Central memory CD8-positive, alpha-beta T cell (primary cell): Measurements from ENCODE around the gene SELENOO.

Experiments used
- ATAC-seq: fragments of 150-1000 bp; cut with Tn5 transposase; replicated peaks from 2 replicates; pipeline ENCODE4 v1.10.0; 2022; ENCODE audit warnings: mild to moderate bottlenecking, moderate FRiP score, moderate number of reproducible peaks; ENCODE audit not compliant: poor library complexity, severe bottlenecking; ENCODE audit errors: extremely low read depth
- DNase-seq, 2 donors: peaks; one replicate each; pipeline ENCODE4 v3.0.0; 2021; ENCODE audit warnings: low spot score in 2 of 2
- H3K27ac Mint-ChIP-seq: one replicate; pipeline ENCODE4 v1.8.0; 2022; ENCODE audit warnings: low read depth, mild to moderate bottlenecking, moderate library complexity, mixed read lengths
- H3K27me3 Mint-ChIP-seq: one replicate; pipeline ENCODE4 v1.8.0; 2022; ENCODE audit warnings: mixed read lengths
- H3K36me3 Mint-ChIP-seq: one replicate; pipeline ENCODE4 v1.8.0; 2022; ENCODE audit warnings: mild to moderate bottlenecking, moderate library complexity, mixed read lengths; ENCODE audit not compliant: insufficient read depth
- H3K4me1 Mint-ChIP-seq: one replicate; pipeline ENCODE4 v1.8.0; 2022; ENCODE audit warnings: mixed read lengths
- H3K4me3 Mint-ChIP-seq: one replicate; pipeline ENCODE4 v1.8.0; 2022; ENCODE audit warnings: mild to moderate bottlenecking, moderate library complexity, mixed read lengths
- H3K9me3 Mint-ChIP-seq: one replicate; pipeline ENCODE4 v1.8.0; 2022; ENCODE audit warnings: mixed read lengths

SELENOO gene

GRCh38 chr22:50257451-50258360 lies 56.9 kb downstream of the SELENOO start:
- H3K27ac Mint-ChIP-seq, result no peak overlapping the region
- ATAC-seq (no peak), DNase-seq (no peak)
- peaks cover 9% of the 10 kb centered on the region for H3K27me3 Mint-ChIP-seq
- H3K36me3 Mint-ChIP-seq, result peaks cover 7% of the 10 kb centered on the region
- peaks cover 5% of the 10 kb centered on the region for H3K4me1 Mint-ChIP-seq
- H3K9me3 Mint-ChIP-seq, result no peaks in the 10 kb centered on the region
- H3K4me3 Mint-ChIP-seq, result no peak overlapping the region

GRCh38 chr22:50258361-50259292 lies 57.8 kb downstream of the SELENOO start:
- H3K4me3 Mint-ChIP-seq, result no peak overlapping the region
- peaks cover 5% of the 10 kb centered on the region for H3K4me1 Mint-ChIP-seq
- H3K36me3 Mint-ChIP-seq, result peaks cover 7% of the 10 kb centered on the region
- no peaks in the 10 kb centered on the region for H3K9me3 Mint-ChIP-seq
- ATAC-seq (no peak), DNase-seq (no peak)
- no peak overlapping the region for H3K27ac Mint-ChIP-seq
- H3K27me3 Mint-ChIP-seq, result peaks cover 14% of the 10 kb centered on the region

GRCh38 chr22:50259302-50259701 lies 58.5 kb downstream of the SELENOO start:
- ATAC-seq (no peak), DNase-seq (no peak)
- Mint-ChIP-seq H3K4me3 (peak overlapping the region; percentile 38), H3K27me3 (peaks cover 14% of the 10 kb centered on the region), H3K4me1 (peaks cover 5% of the 10 kb centered on the region), H3K9me3 (no peaks in the 10 kb centered on the region), H3K36me3 (peaks cover 7% of the 10 kb centered on the region), H3K27ac (no peak overlapping the region)

GRCh38 chr22:50260434-50260800 lies 59.6 kb downstream of the SELENOO start:
- no peak overlapping the region for H3K4me3 Mint-ChIP-seq

GRCh38 chr22:50260801-50261614 lies 60.2 kb downstream of the SELENOO start:
- peaks cover 4% of the 10 kb centered on the region for H3K36me3 Mint-ChIP-seq
- H3K27me3 Mint-ChIP-seq, result peaks cover 14% of the 10 kb centered on the region
- no peak overlapping the region for H3K4me3 Mint-ChIP-seq
- peaks cover 5% of the 10 kb centered on the region for H3K4me1 Mint-ChIP-seq
- DNase-seq (no peak), ATAC-seq (peak; percentile 29)
- H3K27ac Mint-ChIP-seq, result no peak overlapping the region
- no peaks in the 10 kb centered on the region for H3K9me3 Mint-ChIP-seq

More at GRCh38 chr22:50260434-50260800, 59.6 kb downstream of the SELENOO start:
- Mint-ChIP-seq H3K9me3 (no peaks in the 10 kb centered on the region), H3K36me3 (peaks cover 4% of the 10 kb centered on the region), H3K4me1 (peaks cover 5% of the 10 kb centered on the region), H3K27ac (no peak overlapping the region), H3K27me3 (peaks cover 14% of the 10 kb centered on the region)
- ATAC-seq, result no peak
- no peak for DNase-seq

- H3K4me1 Mint-ChIP-seq, result peaks cover 5% of the 10 kb centered on the region
- no peak within 1 kb of the TSS for H3K27ac Mint-ChIP-seq
- DNase-seq, result no peak
- no peak for ATAC-seq
- peaks cover 4% of the 10 kb centered on the region for H3K36me3 Mint-ChIP-seq
- peaks cover 14% of the 10 kb centered on the region for H3K27me3 Mint-ChIP-seq
- no peaks in the 10 kb centered on the region for H3K9me3 Mint-ChIP-seq
- H3K4me3 Mint-ChIP-seq, result peak within 1 kb of the TSS; percentile 73
Measured at GRCh38 chr22:50261615-50262459, 61.0 kb downstream of the SELENOO start, which contains the start of gene MAPK12. Gene MAPK12, minus strand, starts transcription at chr22:50261683. Its CDS starts 174 bp downstream, at chr22:50261509.

- H3K4me3 Mint-ChIP-seq, result peak overlapping the region; percentile 73
- peaks cover 14% of the 10 kb centered on the region for H3K27me3 Mint-ChIP-seq
- H3K4me1 Mint-ChIP-seq, result peaks cover 5% of the 10 kb centered on the region
- peaks cover 4% of the 10 kb centered on the region for H3K36me3 Mint-ChIP-seq
- ATAC-seq, result no peak
- no peak for DNase-seq
- H3K27ac Mint-ChIP-seq, result no peak overlapping the region
- H3K9me3 Mint-ChIP-seq, result no peaks in the 10 kb centered on the region
Measured at GRCh38 chr22:50262460-50262911, 61.7 kb downstream of the SELENOO start.

GRCh38 chr22:50262973-50263617 lies 62.3 kb downstream of the SELENOO start:
- peaks cover 14% of the 10 kb centered on the region for H3K27me3 Mint-ChIP-seq
- H3K4me3 Mint-ChIP-seq, result peak overlapping the region; percentile 36
- ATAC-seq (no peak), DNase-seq (no peak)
- no peaks in the 10 kb centered on the region for H3K9me3 Mint-ChIP-seq
- H3K27ac Mint-ChIP-seq, result no peak overlapping the region
- peaks cover 4% of the 10 kb centered on the region for H3K36me3 Mint-ChIP-seq
- peaks cover 5% of the 10 kb centered on the region for H3K4me1 Mint-ChIP-seq

- peaks cover 14% of the 10 kb centered on the region for H3K27me3 Mint-ChIP-seq
- ATAC-seq (no peak), DNase-seq (no peak)
- H3K4me1 Mint-ChIP-seq, result peaks cover 5% of the 10 kb centered on the region
- no peaks in the 10 kb centered on the region for H3K9me3 Mint-ChIP-seq
- no peak overlapping the region for H3K4me3 Mint-ChIP-seq
- peaks cover 2% of the 10 kb centered on the region for H3K36me3 Mint-ChIP-seq
- no peak overlapping the region for H3K27ac Mint-ChIP-seq
Measured at GRCh38 chr22:50264104-50264745, 63.4 kb downstream of the SELENOO start.

- H3K27me3 Mint-ChIP-seq, result peaks cover 14% of the 10 kb centered on the region
- no peak overlapping the region for H3K4me3 Mint-ChIP-seq
- DNase-seq (no peak), ATAC-seq (no peak)
- H3K27ac Mint-ChIP-seq, result no peak overlapping the region
- no peaks in the 10 kb centered on the region for H3K36me3 Mint-ChIP-seq
- no peaks in the 10 kb centered on the region for H3K9me3 Mint-ChIP-seq
- H3K4me1 Mint-ChIP-seq, result peaks cover 5% of the 10 kb centered on the region
Measured at GRCh38 chr22:50264946-50265669, 64.3 kb downstream of the SELENOO start.
